GM21786 (cell line): ENCODE measurements around the gene ZNF444.

Source experiments
- ATAC-seq: cut with Tn5 transposase; IDR thresholded peaks from one replicate; pipeline ENCODE4 v1.9.1; 2021; ENCODE audit not compliant: unreplicated experiment

ZNF444 gene

DNA sequence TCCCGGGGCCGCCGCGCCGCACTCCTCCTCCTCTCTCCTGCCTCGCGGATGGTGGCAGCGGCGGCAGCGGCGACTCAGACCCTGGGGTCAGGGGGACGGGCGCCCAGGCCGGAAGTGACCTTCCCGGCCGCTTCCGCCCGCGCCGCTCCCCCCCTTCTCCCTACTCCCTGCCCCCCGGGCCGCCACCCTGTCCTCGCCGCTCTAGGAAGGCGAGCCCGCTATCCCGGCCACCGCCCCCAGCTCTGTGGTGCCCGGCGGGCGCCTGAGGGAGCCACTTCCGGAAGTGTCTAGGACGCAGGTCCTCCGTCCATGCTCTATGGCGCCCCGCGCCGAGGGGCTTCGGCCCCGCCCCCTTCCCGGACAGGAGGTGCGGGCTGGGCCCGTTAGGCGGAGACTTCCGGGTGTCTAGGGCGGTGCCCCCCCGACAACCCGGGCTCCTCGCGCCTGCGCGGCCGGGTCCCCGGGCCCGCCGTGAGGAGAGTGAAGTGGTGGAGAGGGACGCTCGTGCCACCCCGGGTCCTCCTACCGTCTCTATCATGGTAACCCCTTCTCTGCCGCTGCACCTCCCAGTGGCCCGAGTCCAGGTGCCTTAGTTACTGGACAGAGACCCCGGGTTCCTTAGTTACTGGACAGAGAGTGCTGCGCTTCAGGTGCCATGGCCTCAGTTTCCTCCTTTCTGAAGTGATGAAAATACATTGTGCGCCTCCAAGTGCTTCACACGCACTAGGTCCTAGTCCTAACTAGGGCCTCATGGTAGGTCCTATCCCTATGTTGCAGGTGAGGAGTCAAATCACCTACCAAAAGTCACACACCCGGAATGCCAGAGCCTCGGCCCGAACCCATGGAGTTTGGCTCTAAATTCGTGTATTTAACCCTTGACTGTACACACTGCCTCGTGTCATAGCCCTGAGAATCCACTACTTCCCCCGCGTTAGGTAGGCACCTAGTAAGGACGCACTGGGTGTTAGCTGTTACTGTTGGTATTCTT lies 19.6 kb upstream of the ZNF444 start, which contains the start of gene ZNF787:
Gene ZNF787 (minus strand): TSS at position 116 of the 988 bp plus-strand sequence. CDS start 18,078 bp downstream, outside the sequence.
- ATAC-seq, result peak; percentile 73

DNA sequence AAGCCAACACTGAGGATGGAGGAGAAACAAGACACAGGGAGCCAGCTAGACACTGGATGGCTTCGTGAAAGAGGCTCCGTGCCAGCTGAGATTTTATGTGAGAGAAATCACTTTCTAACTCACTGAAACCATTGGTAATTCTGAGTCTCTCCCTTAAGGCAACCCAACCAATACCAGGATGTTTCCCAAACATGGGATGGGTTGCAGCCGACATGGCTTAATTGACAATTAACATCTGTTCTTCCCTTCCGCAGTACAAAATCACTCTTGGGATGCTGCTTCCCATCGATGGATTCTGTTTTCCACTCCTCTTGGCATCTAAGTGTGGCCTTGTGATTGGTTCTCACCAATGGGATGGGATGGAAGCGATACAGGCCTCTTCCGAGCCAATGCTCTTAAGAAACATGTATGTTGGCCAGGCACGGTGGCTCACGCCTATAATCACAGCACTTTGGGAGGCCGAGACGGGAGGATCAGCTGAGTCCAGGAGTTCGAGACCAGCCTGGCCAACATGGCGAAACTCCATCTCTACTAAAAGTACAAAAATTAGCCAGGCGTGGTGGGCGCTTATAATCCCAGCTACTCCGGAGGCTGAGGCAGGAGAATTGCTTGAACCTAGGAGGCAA lies 17.7 kb upstream of the ZNF444 start:
- no peak for ATAC-seq

- ATAC-seq, result no peak
Observed at GRCh38 chr19:56124578-56124977, 16.5 kb upstream of the ZNF444 start.

DNA sequence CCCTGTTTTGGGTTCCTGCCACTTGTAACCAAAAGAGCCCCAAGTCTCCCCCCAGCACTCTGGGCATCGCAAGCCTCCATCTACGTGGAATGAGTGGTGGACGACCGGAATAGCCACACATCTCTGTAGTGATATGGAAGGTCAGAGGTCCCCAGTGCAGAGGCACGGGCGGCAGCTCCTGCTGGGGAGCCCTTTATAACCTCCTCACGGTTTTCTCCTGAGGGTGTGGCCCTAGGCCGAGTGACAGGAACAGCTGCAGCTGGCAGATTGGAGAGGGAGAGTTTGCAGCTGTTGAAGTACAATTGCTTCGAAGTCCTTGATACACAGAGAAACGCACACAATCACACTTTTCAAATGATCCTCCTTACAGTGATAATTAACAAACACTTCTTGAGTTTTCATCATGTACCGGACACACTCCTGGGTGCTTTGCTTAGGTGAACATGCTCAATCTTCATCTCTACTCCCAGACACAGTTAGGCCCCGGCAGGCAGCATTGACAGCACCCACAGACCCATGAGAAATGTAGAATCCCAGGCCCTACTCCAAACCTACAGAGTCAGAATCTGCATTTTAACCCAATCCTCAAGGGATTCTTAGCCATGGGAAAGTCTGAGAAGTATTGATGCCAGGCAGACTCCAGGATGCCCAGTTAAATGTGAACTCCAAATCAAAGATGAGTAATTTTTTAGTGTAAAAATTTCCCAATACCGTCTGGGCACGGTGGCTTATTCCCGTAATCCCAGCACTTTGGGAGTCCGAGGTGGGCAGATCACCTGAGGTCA lies 15.1 kb upstream of the ZNF444 start:
- no peak for ATAC-seq

GRCh38 chr19:56126983-56127780 lies 13.9 kb upstream of the ZNF444 start:
- no peak for ATAC-seq

- ATAC-seq, result no peak
Observed at GRCh38 chr19:56130006-56130405, 11.1 kb upstream of the ZNF444 start.

- ATAC-seq, result no peak
Observed at GRCh38 chr19:56131651-56132050, 9.4 kb upstream of the ZNF444 start.

DNA sequence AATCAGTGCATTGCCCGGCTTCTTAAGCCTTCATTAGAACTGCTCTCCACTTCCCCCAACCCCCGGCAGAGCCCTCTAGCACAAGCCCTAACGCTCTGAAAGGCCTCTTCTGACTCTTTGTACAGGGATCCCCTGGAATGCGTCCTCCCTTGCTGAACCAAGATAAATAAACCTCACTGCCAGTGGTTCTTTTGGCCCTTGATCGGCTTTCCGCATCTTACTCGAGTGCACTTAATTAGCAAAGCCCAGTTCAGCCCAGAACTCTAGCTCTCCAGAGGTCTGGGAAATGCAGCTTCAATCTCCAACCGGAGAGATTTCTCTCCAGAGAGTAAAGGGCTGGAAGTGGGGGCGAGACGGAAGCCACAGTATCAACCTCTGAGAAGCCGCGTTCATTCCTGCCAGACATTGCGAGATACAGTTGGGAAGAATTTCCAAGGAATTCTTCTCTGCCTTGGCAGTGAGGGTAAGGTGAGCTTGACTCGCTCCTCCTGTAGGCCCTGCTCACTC lies 8.7 kb upstream of the ZNF444 start:
- no peak for ATAC-seq

- ATAC-seq, result peak; percentile 56
Observed at GRCh38 chr19:56133858-56134653, 7.0 kb upstream of the ZNF444 start.

GRCh38 chr19:56134654-56134921 lies 6.5 kb upstream of the ZNF444 start:
- no peak for ATAC-seq

GRCh38 chr19:56136362-56136761 lies 4.7 kb upstream of the ZNF444 start:
- ATAC-seq, result no peak

- ATAC-seq, result no peak
Observed at GRCh38 chr19:56137405-56137804, 3.7 kb upstream of the ZNF444 start.

DNA sequence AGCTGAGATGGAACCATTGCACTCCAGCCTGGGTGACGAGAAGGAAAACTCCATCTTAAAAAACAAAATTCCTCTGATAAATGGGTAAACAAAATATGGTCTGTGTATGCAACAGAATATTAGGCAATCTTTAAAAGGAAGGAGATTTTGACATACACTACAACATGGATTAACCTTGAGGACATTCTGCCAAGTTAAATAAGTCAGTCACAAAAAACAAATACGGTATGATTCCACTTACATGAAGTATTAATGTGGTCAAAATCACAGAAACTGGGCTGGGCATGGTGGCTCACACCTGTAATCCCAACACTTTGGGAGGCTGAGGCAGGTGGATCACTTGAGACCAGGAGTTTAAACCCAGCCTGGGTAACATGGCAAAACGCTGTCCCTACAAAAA lies 3.0 kb upstream of the ZNF444 start:
- no peak for ATAC-seq

DNA sequence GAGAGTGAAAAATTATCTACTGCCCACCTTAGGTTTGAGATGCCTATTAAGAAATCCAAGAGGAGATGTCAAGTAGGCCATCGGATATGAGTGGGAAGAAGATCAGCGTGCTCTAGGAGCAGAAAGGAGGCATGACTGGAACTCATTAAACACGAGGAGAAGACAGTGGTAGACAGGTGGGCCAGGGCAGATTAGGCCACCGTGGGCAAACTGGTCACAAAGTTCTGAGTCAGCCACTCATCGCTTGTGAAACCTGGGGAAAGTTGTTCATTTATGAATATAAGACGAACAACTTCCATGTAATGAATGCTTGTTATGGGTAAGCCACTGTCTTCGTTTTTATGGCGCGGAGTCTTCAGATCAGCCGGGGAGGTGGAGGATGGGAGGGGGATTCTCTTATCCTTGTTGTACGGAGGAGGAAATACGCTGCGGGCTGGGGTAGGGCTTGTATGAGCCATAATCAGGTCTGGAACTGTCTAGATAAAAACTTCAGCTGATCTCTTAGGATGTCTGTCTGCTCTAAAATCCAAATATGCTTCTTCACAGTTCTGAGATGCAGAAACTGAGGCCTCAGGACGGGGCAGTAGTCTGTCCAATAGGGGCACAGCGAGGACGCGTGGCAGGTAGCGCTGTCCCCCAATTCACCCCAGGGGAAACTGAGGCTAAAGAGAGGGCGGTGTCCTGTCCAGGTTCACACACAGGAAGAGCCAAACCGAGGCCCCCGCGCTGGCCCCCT lies 1.1 kb upstream of the ZNF444 start:
- no peak for ATAC-seq

DNA sequence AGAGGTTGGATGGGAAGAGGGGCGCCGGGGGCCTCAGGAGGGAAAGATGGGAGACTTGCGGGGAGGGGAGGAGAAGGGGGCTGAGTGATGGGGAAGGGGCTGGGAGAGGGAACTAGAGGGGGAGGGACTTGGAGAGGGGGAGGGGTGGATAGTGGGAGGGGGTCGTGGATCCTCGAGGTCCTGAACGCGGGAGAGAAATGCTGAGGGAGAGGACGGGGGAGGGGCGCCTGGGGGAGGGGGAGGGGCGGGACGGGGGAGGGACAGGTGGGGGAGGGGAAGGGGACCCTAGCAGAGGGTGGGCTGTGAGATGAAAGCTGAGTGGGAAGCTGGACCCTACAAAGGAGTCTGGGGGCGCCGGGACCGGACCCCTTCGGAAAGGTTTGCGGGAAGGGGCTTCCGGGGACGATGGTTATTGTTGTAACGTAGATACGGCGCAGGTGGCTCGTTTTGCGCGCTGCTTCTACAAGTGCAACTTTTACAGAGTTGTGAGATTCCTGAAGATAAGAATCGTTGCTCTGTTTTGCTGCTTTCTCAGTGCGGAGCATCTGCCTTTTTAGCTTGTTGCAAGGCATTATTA lies 418 bp downstream of the ZNF444 start:
- no peak for ATAC-seq

DNA sequence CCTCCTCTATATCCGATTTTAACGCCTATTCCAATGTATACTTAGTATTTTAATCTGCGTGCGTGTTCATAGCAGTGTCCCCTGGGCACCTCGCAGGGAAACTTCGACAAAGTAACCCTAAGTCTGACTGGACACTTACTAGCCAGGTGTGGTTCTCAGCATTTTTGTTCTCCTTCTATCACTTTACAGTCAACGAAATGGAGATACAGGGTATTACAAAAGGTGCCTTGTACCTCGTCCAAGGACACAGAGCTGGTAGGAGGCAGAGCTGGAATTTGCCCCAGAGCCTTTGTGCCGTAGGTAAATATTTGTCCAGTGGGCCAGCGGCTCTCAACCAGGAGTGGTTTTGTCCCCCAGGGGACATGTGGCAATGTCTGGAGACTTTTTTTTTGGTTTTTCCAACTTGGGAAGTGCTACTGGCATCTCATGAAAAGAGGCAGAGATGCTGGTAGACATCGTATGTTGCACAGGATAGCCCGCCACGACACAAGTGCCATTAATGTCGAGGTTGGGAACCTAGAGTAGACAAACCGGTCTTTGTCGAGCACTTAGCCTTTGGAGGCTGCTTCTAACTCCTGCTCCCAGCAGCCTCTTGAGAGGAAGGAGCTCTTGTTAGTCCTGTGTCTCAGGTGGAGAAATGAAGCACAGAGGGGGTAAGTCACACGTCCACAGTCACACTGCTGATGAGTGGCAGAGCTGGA lies 1.1 kb downstream of the ZNF444 start:
- ATAC-seq, result no peak

DNA sequence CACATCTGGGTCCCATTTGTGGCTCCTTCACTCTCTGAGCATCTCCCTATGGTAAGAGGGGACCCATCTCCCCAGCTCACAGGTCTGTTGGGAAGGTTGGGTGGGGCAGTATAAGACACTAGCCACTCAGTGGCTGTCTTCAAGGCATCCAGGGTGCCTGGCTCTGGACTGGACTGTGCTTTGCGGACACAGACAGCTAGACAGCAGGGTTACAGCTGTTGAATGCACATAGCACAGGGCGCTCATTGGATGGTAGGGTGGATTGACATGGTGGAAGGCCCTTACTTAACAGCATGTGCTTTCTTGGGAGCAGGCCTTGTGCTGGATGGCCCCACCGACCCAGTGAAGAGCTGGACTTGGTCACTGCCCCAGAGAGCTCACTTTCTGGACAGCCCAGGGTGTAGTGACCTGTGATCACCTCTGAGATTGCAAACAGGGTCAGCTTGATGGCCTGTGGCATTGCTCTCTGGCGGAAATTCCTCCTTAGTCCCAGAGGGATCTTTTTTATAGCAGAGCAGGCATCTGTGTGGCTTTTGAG lies 1.9 kb downstream of the ZNF444 start:
- ATAC-seq, result no peak

DNA sequence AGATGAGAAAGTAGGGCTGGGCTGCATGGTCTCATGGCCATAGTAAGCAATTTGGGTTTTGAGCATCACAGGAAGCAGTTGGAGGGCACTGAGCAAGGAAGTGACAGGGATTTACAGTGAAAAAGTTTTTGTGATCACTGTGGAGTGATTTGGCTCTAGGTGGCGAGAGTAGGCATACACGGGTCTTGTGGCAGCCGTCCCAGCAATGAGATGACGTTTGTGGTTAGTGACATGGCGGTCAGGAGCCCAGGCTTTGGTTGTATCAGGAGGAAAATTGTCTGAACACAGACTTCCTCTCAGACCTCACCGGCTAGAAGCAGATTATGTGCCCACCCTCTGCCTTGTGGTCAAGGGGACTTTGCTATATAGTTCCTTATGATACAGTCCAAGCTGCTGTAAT lies 3.3 kb downstream of the ZNF444 start:
- no peak for ATAC-seq
